Measurements from ENCODE around the gene RPE.

DNA sequence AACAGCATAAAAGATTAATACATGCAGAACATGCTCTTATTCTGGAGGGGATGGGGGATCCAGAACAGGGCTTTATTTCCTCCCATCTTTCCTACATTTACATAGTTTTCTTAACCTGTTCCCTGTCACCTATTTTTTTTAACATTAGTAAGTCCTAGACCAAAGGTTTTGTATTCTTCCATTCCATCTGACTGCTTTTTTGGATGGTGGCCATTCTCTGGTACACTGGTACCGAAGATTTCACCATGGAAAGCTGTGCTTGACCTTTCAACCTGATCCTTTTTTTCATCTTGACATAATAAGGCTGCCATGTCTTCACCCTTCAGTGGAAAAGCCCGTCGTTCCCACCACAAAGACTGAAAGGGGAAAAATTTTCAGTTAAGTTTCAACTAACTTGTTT is 20.4 kb downstream of the RPE start:
- no peak for TF ChIP-seq ZNF384 (IDR thresholded peaks at IDR 0.05)
- no peak for TF ChIP-seq SP1 (IDR thresholded peaks at IDR 0.05)
- TF ChIP-seq FOXA1 (IDR thresholded peaks at IDR 0.05) = no peak
- no peak for TF ChIP-seq LEF1 (IDR thresholded peaks at IDR 0.05; ENCODE audit: borderline replicate concordance)
- no peak for TF ChIP-seq SUZ12 (IDR thresholded peaks at IDR 0.05)
- TF ChIP-seq BHLHE40 (IDR thresholded peaks at IDR 0.05; ENCODE audit: borderline replicate concordance) = no peak
- TF ChIP-seq, protein P1, sequence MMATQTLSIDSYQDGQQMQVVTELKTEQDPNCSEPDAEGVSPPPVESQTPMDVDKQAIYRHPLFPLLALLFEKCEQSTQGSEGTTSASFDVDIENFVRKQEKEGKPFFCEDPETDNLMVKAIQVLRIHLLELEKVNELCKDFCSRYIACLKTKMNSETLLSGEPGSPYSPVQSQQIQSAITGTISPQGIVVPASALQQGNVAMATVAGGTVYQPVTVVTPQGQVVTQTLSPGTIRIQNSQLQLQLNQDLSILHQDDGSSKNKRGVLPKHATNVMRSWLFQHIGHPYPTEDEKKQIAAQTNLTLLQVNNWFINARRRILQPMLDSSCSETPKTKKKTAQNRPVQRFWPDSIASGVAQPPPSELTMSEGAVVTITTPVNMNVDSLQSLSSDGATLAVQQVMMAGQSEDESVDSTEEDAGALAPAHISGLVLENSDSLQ (IDR thresholded peaks at IDR 0.05) = no peak
- no peak for TF ChIP-seq ELF4 (IDR thresholded peaks at IDR 0.05)
- TF ChIP-seq TARDBP (IDR thresholded peaks at IDR 0.05) = no peak
- TF ChIP-seq NFRKB (IDR thresholded peaks at IDR 0.05) = no peak
